HG02642 (cell line): ENCODE data around the gene PRKAR2A.
A peak's percentile ranks its signal among the peaks of the same experiment; 100 is the strongest.
"Not testable (repeated sequence)": the region's sequence is repeated elsewhere in the genome, so short reads cannot be mapped to it uniquely, and the experiment has no call there.

ENCODE experiments used
- ATAC-seq: cut with Tn5 transposase; IDR thresholded peaks from one replicate; pipeline ENCODE4 v1.9.1; 2021; ENCODE audit warnings: mild to moderate bottlenecking; ENCODE audit not compliant: unreplicated experiment, poor library complexity

The PRKAR2A gene

DNA sequence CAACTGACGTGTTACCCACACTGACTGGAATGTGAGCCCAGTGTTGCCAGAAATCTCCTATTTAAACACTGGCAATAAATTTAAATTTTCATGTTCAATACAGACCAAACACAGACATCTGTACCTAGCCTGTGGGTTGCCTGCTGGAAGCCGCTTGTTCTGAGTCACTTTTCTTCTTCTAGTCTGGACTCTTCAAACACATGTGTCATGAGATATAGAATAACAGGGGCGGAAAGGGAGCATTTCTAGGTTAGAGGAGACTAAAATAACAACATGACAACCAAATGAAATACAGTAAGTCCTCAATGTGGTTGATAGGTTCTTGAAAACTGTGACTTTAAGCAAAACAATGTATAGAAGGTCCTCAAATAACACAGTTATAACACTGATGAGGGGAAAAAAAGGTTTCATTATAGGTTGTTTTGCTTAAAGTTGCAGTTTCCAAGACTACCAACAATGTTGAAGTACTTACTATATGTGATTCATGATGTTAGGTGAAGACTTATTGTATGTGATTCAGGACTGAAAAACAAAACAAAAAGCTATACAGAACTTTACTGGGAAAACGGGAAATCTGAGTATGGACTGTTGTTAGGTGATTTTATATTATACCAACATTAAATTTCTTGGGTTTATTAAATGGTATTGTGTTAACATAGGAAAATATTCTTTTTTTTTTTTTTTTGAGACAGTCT is 63.1 kb downstream of the PRKAR2A start:
- ATAC-seq, result no peak

DNA sequence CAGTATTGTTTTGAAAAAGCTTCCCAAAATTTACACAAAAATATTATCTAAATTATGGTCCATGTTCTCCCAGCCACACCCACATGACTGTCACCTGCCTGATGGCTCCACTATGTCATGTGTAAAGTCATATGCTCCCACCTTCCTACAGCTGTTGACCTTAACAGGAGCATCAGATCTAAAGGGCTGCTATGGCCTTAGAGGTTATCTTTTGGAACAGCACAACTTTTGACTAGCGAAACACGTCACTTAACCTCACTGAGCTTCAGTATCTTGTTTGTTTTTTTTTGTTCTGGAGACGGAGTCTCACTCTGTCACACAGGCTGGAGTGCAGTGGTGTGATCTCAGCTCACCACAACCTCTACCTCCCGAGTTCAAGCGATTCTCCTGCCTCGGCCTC is 64.4 kb downstream of the PRKAR2A start:
- no peak for ATAC-seq

DNA sequence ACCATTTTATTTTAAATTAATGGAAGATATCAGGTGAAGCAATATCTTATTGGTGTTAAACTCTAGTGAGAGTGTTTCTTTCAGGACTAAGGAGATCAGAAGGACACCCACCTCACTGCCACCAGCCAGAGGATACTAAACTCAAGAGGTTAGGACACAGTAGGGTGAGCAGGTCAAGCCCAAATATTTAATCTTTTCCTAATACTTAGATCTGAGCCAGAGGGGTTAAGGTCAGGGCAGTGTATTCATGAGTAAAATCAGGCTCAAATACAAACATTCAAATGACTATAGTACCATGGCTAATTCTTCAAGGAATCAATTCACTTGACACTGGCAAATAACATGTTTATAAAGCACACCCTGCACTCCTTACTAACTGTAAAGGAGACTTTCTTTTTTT is 65.6 kb downstream of the PRKAR2A start:
- no peak for ATAC-seq

DNA sequence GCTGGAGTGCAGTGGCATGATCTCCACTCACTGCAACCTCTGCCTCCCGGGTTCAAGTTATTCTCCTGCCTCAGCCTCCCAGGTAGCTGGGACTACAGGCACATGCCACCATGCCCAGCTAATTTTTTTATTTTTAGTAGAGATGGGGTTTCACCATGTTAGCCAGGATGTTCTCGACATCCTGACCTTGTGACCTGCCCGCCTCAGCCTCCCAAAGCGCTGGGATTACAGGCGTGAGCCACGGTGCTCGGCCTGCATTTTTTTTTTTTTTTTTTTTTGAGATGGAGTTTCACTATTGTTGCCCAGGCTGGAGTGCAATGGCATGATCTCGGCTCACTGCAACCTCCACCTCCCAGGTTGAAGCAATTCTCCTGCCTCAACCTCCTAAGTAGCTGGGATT is 69.1 kb downstream of the PRKAR2A start:
- ATAC-seq, result not testable (repeated sequence)

DNA sequence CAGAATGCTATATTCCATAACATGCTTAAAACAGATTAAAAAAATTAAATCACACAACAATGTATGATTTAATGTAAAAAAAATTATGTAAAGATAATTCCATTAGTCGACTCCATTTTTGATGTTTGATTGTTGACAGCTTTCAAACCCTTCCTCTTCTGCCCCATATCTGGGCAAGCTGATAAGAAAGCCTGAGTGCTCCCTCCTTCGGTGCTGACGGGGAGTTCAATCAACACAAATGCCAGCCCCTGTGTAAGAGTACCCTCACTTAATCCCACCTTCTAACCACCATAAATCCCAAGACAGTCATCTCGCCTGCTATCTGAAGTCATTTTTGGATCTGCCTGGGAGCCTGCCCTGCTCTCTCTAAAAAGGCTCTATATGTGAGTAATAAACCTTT is 70.8 kb downstream of the PRKAR2A start:
- ATAC-seq, result no peak

DNA sequence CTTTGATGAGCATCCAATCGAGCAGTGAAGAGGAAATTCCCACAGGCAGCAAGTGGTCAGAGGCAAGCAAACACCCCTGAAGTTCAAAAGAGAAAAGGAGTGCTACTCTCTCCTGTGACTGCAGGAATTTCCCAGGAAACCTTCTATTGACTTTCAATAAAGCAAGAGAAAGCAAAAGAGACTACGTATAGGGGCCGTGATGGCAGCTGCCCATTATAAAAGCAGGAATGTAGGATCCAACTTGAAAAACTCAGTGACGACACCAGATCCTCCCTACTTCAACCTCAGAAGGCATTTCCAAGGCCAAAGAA is 77.5 kb downstream of the PRKAR2A start:
- ATAC-seq, result no peak

DNA sequence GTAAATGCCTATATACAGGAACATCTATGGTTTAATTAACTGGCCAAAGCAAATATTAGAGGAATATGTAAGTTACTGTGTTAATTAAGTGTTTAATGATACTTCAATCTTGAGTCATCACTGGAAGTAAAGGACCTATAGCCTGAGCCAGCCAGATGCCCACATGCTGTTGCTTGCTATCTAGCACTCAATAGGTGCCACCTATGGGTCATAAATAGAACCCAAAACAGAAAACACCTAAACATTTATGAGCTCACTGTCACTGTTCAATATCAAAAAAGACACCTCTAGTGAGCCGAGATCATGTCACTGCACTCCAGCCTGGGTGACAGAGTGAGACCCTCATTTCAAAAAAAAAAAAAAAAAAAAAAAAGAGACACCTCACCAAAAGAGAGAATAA is 82.3 kb downstream of the PRKAR2A start:
- no peak for ATAC-seq

DNA sequence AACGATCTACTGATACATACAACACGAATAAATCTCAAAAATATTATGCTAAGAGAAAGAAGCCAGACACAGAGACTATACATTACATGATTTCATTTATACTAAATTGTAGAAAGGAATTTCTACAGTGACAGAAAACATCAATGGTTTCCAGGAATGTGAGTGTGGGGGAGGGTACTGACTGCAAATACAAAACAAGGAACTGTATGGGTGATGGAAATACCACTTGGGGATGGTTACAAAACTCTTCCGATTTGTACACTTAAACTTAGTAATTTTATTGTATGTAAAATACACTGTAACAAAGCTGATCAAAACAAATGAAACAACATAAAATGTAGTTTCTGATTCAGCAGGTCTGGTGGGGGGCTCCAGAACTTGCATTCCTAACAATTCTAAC is 84.9 kb downstream of the PRKAR2A start:
- ATAC-seq, result no peak

DNA sequence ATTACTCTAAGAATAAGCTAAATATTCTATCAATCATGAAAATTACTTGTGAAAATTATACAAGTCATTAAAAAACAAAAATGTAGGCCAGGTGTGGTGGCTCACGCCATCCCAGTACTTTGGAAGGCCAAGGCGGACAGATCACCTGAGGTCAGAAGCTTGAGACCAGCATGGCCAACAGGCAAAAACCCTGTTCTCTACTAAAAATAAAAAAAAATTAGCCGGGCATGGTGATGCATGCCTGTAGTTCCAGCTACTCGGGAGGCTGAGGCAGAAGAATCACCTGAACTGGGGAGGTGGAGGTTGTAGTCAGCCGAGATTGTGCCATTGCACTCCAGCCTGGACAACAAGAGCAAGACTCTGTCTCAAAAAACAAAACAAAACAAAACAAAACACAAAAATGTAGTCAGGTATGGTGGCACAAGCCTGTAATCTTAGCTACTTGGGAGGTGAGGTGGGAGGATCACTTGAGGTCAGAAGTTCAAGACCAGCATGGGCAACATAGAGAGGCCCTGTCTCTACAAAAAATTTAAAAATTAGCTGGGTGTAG is 87.6 kb downstream of the PRKAR2A start:
- ATAC-seq, result not testable (repeated sequence)

DNA sequence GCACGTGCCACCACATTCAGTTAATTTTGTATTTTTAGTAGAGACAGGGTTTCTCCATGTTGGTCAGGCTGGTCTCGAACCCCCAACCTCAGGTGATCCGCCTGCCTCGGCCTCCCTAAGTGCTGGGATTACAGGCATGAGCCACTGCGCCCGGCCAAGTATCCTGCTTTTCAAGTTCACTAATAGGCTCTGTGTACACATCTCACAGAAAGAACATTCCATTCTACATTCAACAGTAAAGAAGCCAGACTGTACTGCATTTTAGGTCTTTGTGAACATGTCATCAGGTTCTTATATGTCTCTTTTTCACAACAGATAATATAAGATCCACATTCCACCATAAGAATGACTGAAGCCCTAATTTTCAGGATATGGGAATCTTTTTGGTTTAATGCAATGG is 88.1 kb downstream of the PRKAR2A start:
- not testable (repeated sequence) for ATAC-seq

DNA sequence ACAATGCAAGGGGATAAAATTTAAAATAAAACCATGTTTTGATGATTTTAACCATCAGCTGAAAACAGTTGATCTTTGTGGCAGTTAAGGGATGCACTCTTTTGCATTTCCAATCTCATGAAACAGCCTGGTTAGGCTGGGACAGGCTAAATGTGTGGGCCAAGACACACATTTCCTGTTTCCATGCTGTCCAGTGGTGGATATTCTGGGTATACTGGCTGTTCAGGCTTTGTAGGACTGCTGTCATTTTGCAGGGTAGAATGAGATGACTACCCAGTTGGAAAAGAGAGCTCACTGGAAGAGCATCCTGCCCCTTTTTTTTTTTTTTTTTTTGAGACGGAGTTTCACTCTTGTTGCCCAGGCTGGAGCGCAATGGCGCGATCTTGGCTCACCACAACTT is 88.6 kb downstream of the PRKAR2A start:
- no peak for ATAC-seq

DNA sequence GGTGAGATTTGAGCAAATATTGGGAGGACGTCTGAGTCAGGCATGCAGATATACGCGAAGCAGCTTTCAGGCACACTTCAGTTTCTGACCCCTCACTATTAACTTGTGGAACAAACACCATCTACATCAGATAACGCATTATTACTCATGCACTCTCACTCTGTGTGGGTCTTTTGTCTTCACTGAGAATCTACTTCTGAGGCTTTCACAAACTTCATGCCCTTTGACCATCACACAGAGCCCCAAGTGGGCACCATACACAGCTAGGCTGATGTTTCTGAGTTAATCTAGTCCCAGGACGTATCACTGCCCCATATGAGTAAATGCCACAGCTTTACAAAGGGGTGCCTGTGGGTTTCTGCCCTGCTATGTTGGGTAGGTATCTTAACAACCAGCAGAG is 91.0 kb downstream of the PRKAR2A start:
- no peak for ATAC-seq

DNA sequence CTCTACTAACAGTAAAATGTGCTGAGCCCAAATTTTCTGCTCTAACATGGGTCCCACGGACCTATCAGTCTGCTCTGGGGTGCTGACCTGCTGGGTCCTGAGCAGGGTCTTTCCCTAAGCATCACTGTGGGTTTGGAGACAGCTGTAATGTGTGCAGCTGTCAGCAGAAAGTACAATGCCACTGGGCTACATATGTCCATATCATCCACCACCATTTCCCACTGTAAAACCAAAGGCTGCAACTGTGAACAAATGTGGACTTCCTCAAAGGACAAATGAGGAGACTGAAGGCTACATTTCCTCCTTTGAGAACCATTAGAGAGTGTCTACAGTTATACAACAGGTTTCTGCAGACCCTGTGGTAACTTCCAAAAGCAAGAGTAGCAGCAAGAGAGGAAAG is 96.8 kb downstream of the PRKAR2A start:
- no peak for ATAC-seq

DNA sequence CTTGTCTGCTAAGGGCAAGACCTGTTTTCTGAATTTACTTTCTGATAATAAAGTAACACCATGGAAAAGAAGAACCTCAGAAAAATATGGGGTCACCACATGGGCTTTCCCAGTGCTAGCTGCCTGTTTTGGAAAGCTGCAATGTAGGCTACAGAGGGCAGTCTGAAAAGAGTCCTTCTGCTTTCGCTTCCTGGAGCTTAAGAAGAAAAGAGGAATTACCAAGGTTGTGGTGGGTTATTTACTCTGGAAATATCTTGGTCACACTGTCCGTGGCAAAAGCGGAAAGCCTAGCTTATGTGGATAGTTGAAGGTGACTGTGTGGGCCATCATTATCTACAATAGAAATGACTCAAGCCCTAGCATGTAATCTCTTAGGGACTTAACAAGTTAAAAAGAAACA is 98.9 kb downstream of the PRKAR2A start:
- no peak for ATAC-seq

DNA sequence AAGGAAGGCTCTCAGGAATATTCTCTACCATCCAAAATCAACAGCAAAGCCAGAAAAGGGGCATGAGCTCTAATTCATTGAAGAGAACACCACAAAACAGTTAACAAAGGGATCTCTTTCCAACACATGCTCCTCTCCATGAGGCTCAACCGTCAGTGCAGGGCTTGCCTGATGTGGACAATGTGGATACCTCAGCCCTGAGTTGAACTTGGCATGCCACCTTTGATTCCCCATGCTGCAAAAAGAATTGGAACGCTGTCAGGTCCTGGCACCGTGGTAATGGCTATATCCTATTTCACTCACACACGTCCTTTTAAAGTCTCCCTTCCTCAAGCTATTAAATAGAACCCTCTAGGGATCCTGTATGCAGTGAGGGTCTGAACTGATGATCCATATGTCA is 100.0 kb downstream of the PRKAR2A start:
- no peak for ATAC-seq

DNA sequence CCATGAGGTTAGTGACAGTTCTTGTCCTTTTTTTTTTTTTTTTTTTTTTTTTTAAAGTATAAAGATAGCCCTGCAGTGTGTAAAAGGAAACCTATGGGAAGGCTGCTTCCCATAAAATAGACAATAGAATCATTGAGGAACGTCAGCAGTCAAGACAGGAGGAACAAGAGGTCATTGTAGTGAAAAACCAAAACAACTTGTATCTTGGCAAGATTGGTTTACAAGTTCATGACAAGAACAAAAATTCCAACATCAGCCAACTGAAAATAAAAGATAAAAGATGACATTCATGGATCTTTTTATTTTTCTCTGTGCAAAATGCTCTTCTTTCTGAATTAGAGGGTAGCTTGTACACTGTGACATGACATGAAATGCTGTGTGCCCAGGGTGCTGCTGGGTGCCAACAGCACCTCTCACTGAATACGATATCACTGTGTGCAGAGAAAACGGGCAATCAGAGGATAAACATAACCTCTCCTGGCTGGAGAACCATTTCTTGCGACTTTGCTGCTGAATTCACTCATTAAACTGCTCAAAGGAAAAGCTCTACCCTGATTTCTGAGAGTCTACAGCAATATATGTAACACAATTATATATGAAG is 100.6 kb downstream of the PRKAR2A start:
- ATAC-seq, result no peak

DNA sequence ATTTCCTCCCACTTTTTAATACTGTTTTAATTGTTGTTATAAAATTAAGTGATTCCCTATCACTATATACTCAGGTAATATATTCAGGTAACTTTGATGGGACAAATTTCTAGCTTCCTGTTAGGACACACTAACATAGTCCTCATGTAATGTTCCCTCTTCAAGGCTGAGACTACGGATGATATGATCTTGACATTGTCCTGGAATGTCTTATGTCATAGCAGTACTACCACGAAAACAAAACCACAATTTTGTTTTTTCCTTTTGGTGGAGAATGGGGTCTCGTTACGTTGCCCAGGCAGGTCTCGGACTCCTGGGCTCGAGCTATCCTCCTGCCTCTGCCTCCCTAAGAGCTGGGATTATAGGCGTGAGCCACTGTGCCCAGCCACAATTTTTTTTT is 103.9 kb downstream of the PRKAR2A start:
- ATAC-seq, result no peak

DNA sequence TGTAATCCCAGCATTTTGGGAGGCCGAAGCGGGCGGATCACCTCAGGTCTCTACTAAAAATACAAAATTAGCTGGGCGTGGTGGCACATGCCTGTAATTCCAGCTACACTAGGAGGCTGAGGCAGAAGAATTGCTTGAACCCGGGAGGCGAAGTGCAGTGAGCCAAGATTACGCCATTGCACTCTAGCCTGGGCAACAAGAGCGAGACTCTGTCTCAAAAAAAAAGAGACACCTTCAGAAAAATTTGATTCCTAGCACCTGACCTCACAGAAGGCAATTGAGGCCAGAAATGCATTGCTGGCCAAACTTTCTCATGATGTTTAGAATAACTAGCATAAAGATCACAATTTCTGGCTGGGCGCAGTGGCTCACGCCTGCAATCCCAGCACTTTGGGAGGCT is 106.4 kb downstream of the PRKAR2A start:
- ATAC-seq, result not testable (repeated sequence)

DNA sequence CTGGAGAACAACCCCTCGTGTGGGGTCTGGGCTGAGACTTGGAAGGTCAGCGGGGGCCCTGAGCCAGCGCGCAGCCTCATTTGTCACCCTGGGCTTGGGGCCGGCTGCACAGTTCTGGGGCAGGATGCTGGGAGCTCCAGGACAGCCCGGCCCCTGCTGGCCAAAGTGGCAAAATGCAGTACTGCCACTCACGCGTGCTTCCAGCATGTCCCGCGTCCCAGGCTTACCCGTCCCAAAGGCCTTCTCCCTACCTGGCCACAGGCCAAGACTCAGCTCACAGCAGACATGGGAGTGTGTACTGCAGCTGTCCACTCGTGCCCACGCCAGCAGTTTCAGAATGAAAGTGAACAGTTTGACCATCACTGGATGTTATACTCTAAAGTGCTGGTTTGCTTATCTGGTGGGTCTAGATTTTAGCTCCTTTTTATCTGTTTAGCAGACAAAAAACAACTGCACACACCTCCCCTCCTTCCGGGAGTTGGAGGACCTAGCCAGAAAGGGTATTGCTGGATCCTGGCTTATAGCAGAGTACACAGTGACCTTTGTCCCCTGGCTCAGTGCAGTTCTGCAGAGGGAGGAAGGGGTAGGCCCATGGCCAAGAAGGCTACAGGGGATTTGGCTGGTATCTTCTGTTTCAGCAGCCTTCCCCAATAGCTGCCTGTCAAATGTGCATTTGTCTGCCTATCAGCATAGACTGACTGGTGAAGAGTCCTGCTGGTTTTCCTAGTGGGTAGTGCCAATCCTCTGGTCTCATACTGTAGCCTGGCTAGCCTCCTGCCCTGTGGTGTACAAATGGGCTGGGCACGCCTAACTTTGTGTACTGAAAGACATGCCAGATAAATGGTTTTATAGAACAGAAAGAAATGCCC is 107.5 kb downstream of the PRKAR2A start:
- ATAC-seq, result peak; percentile 76

DNA sequence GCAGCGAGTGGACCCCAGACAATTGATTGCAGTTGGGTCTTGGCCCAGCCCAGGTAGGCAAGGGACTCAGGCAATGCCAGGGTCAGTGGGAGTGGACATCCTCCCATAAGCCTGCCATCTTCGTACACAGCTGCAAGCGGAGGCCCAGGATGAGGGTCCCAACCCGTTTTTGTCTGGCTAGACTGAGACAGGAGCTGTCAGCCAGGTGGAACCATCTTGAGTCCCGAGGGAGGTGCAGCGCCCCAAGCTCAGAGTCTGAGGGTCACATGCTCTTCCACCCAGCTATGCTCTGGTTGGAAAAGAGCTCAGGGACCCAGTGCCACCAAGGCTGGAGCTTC is 108.1 kb downstream of the PRKAR2A start:
- ATAC-seq, result no peak

DNA sequence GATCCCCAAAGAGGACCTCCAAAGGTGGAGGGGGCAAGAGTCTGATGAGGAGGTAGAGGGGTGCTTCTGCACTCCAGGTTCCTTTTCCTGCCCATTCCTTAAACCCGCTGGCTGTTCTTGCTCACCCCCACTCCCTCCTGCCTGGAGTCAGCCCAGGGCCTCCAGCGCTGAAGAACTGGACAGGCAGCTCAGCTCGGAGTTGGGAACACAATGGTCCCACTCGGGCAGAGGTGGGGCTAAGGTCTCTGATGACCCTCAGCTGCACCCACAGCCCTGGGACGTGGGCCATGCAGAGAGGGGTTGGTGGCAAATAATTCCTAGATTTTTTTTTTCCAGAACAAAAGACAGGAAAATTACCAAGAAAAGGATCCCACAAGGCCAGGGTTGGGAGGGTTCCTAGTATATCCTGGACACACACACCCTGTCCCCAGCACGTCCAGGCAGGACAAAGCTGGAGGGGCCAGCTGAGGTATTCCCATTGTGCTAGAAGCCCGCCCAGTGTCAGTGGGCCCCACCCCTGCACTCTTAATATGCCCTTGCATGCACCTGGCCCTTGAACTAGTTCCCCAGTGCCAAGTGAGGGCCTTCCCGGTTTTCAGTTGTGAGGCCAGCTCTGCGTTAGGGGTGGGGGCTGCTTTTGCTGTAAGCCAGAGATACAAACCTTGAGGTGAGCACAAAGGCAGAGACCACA is 108.6 kb downstream of the PRKAR2A start:
- no peak for ATAC-seq
